22Rv1 (cell line): ENCODE results near the gene DENND5B.
"Not testable (repeated sequence)": the region's sequence is repeated elsewhere in the genome, so short reads cannot be mapped to it uniquely, and the experiment has no call there.

ENCODE experiments used
- H3K27ac ChIP-seq: fragments of 450-650 bp; 2 replicates; pipeline ENCODE4 v1.5.1; 2017
- ZFX ChIP-seq: fragments of 450-650 bp; IDR thresholded peaks from 2 replicates; pipeline ENCODE4 v1.6.1; 2017; ENCODE audit warnings: antibody characterized with exemption, borderline replicate concordance
- TF ChIP-seq, protein P1 (sequence below): fragments of 450-650 bp; IDR thresholded peaks from 2 replicates; pipeline ENCODE4 v1.5.1; 2017; ENCODE audit warnings: mild to moderate bottlenecking

Gene DENND5B

GRCh38 chr12:31627456-31628054 is 36.6 kb upstream of the DENND5B start:
- TF ChIP-seq, protein P1, sequence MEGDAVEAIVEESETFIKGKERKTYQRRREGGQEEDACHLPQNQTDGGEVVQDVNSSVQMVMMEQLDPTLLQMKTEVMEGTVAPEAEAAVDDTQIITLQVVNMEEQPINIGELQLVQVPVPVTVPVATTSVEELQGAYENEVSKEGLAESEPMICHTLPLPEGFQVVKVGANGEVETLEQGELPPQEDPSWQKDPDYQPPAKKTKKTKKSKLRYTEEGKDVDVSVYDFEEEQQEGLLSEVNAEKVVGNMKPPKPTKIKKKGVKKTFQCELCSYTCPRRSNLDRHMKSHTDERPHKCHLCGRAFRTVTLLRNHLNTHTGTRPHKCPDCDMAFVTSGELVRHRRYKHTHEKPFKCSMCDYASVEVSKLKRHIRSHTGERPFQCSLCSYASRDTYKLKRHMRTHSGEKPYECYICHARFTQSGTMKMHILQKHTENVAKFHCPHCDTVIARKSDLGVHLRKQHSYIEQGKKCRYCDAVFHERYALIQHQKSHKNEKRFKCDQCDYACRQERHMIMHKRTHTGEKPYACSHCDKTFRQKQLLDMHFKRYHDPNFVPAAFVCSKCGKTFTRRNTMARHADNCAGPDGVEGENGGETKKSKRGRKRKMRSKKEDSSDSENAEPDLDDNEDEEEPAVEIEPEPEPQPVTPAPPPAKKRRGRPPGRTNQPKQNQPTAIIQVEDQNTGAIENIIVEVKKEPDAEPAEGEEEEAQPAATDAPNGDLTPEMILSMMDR, result no peak
- no peak for TF ChIP-seq ZFX
- H3K27ac ChIP-seq, result no peak overlapping the region

DNA sequence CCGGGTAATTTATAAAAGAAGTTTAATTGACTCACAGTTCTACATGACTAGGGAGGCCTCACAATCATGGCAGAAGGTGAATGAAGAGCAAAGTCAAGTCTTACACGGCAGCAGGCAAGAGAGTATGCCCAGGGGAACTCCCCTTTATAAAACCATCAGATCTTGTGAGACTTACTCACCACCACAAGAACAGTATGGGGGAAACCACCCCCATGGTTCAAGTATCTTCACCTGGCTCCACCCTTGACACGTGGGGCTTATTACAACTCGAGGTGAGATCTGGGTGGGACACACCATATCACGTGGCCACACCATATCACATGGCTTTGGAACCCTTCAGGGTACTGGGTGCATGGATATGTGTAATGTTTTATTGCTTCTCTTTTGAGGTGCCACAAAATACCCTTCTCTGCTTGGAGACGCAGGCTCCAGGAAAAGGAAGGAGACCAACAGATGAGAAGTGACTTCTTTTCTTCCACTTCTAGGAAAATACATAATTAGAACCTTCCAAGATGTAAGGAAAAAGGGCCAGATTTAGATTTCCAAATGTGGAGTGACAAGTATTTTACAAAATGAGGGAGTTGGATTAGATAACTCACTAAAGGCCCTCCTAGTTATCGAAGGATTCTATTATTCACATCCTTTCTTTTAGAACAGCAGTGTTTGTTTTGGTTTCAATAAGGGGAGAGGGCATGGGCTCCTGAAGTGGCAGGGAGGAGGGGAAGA is 35.5 kb upstream of the DENND5B start:
- TF ChIP-seq ZFX, result no peak
- TF ChIP-seq, protein P1, result no peak

GRCh38 chr12:31622038-31622437 is 31.1 kb upstream of the DENND5B start:
- TF ChIP-seq ZFX, result no peak
- TF ChIP-seq, protein P1, result no peak
- H3K27ac ChIP-seq, result no peak overlapping the region

More for the DNA sequence above, 35.5 kb upstream of the DENND5B start:
- no peak overlapping the region for H3K27ac ChIP-seq

GRCh38 chr12:31620311-31620710 is 29.4 kb upstream of the DENND5B start:
- no peak overlapping the region for H3K27ac ChIP-seq

DNA sequence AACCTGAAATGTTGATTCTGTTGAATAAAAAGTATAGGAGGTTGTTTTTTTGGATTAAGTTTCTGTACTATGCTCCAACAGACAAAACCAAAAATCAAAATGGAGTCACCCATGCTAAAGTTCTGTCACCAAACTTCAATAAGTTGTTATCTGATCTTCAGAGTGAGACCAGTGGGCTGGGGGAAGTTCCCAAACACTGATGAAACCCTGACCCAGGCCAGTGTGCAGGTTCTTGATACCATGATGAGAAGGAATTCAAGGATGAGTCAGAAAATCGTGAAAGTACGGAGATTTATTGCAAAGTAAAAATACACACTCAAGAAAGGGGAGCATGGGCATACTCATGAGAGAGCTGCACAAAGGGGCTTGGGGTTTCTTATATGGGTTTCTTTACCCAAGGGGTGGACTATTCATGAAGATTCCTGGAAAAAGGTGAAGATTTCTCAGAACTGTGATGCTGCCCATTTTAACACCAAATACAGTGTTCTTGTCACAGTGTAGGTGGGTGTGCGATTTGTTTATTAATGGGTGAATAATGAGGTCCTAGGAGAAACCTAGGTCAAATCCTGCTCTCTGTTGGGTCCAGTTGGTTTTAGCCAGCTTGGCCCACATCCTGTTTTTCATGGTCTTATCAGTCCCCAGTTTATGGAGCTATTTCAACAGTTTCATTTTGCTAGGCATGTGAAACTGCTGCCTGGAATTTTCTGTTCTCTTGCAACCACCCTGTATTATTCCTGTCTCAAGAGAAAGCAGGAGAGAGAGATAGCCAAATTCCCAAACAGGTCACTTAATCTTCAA is 27.5 kb upstream of the DENND5B start:
- TF ChIP-seq, protein P1, result no peak
- no peak for TF ChIP-seq ZFX
- no peak overlapping the region for H3K27ac ChIP-seq

More at GRCh38 chr12:31620311-31620710, 29.4 kb upstream of the DENND5B start:
- TF ChIP-seq ZFX, result no peak
- TF ChIP-seq, protein P1, result no peak

DNA sequence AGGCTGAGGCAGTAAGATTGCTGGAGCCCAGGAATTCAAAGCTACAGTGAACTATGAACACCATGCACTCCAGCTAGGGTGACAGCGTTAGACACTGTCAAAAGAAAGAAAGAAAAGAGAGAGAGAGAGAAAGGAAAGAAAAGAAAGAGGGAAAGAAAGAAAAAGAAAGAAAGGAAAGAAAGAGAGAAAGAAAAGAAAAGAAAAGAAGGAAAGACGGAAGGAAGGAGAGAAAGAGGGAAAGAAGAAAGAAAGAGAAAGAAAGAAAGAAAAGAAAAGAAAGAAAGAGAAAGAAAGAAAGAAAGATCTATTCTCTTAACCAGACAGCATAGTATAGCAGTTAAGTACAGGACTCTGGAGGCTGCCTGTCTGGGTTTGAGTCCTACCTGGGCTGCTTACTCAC is 21.9 kb upstream of the DENND5B start:
- no peak overlapping the region for H3K27ac ChIP-seq
- TF ChIP-seq, protein P1, result no peak
- no peak for TF ChIP-seq ZFX

DNA sequence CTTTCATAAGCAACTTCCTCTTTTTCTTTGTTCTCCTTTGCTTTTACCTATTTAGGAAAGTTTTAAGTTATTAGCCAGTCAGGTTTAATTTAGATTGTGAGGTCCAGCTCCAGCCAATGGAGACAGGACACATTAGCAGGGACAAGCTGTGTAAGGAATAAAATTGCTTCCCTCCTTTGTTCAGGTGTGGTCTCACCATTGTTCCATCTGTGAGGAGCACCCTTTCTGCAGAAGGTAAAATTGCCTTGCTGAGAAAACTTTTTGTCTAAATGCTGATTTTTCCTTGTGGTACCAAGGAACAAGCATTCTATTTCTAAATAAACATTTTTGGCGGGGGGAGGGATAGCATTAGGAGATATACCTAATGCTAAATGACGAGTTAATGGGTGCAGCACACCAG is 17.4 kb upstream of the DENND5B start:
- not testable (repeated sequence) for H3K27ac ChIP-seq
